GM12864 (cell line): ENCODE data around the gene MAST4.

Source experiments
- DNase-seq: peaks from one replicate; pipeline ENCODE4 v3.0.0-alpha.2; 2011; ENCODE audit warnings: low read depth
- H3K4me3 ChIP-seq: 2 replicates; pipeline ENCODE4 v1.5.1; 2011; ENCODE audit warnings: mild to moderate bottlenecking, low read depth, low read length, control low read depth
- TF ChIP-seq, protein P1 (sequence below): IDR thresholded peaks from 2 replicates; pipeline ENCODE4 v1.5.1; 2011; ENCODE audit warnings: low read depth, mild to moderate bottlenecking, moderate library complexity, low read length, control low read depth, inconsistent platforms; ENCODE audit errors: missing control alignments

MAST4 gene

DNA sequence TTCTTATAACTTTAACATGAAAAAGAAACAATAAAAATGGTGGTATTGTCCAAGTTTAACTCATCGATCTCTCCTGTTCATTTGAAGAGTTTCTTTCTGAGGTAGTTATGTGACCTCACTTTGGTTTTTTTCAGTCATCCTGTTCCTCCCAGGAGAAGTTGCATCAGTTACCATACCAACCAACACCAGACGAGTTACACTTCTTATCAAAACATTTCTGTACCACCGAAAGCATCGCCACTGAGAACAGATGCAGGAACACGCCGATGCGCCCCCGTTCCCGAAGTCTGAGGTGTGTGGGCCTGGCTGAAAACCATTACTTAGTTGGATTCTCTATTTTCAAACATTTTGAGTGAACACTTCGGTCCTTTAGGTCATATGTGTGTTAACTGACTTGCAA lies 504.1 kb downstream of the MAST4 start:
- DNase-seq = no peak
- no peak overlapping the region for H3K4me3 ChIP-seq
- TF ChIP-seq, protein P1, sequence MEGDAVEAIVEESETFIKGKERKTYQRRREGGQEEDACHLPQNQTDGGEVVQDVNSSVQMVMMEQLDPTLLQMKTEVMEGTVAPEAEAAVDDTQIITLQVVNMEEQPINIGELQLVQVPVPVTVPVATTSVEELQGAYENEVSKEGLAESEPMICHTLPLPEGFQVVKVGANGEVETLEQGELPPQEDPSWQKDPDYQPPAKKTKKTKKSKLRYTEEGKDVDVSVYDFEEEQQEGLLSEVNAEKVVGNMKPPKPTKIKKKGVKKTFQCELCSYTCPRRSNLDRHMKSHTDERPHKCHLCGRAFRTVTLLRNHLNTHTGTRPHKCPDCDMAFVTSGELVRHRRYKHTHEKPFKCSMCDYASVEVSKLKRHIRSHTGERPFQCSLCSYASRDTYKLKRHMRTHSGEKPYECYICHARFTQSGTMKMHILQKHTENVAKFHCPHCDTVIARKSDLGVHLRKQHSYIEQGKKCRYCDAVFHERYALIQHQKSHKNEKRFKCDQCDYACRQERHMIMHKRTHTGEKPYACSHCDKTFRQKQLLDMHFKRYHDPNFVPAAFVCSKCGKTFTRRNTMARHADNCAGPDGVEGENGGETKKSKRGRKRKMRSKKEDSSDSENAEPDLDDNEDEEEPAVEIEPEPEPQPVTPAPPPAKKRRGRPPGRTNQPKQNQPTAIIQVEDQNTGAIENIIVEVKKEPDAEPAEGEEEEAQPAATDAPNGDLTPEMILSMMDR = no peak

- DNase-seq = no peak
- H3K4me3 ChIP-seq = no peak overlapping the region
- TF ChIP-seq, protein P1 = no peak
These were observed 506.5 kb downstream of the MAST4 start for GRCh38 chr5:67102708-67103107.

GRCh38 chr5:67104859-67105258 lies 508.7 kb downstream of the MAST4 start:
- no peak for DNase-seq
- TF ChIP-seq, protein P1 = no peak

GRCh38 chr5:67105270-67105669 lies 509.1 kb downstream of the MAST4 start:
- TF ChIP-seq, protein P1 = no peak
- no peak for DNase-seq

More at GRCh38 chr5:67104859-67105258, 508.7 kb downstream of the MAST4 start:
- H3K4me3 ChIP-seq = no peak overlapping the region

DNA sequence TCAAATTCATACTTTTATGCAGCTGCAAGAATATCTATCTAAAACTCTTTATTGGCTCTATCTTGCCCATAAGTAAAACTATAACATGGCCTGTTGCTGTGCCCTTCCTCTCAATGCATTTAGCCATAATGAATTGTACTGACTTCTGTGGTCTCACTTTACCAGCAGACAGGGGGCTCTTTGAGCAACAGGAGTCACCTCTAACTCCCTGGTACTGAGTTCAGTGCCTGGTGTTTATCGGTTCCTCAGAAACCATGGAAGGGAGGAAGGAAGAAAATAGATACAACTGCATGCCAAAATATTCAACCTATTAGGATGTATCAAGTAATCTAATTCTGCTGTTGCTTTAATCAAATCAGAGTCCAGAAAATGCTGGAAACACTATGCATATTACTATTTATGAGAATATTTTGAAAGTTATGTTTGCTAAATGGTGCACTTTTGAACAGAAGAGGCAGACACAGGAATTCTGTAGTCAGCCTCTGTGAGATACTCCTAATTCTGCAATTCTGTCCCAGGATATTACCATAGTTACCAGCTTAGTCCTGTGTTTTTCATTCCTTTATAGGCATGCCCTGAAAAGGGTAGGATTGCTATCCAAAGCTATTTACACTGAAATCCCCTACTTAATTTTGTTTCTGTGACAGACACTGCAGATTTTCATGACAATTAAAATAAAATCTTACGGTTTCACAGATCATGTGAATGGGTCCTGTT lies 510.6 kb downstream of the MAST4 start:
- no peak for DNase-seq
- TF ChIP-seq, protein P1 = no peak
- H3K4me3 ChIP-seq = no peak overlapping the region

More at GRCh38 chr5:67105270-67105669, 509.1 kb downstream of the MAST4 start:
- no peak overlapping the region for H3K4me3 ChIP-seq

- no peak for DNase-seq
- TF ChIP-seq, protein P1 = no peak
- no peak overlapping the region for H3K4me3 ChIP-seq
These were observed 515.6 kb downstream of the MAST4 start for GRCh38 chr5:67111779-67112178.

- TF ChIP-seq, protein P1 = no peak
- no peak overlapping the region for H3K4me3 ChIP-seq
- no peak for DNase-seq
These were observed 519.1 kb downstream of the MAST4 start for GRCh38 chr5:67115246-67115645.
